Psoas muscle (tissue), 8 donors: ENCODE data around the gene USP24. TPM values are rescaled to one million over a fixed set of nuclear protein-coding genes. Genes with fewer than 3 reads are reported as not detected.

Experiments used
- ATAC-seq, 4 donors: fragments of 200-7000 bp; cut with Tn5 transposase; one replicate each; pipeline ENCODE4 v1.9.1; 2020; ENCODE audit warnings: moderate library complexity in 3 of 4, mild to moderate bottlenecking in 2 of 4
- DNase-seq, 2 donors: peaks; one replicate each; pipeline ENCODE4 v3.0.0-alpha.2; 2020
- H3K27ac ChIP-seq: fragments of 200-600 bp; one replicate; pipeline ENCODE4 v1.8.0; 2022
- H3K27me3 ChIP-seq, 3 donors: fragments of 200-600 bp in 1 of 3; one replicate each; pipeline versions ENCODE4 v1.6.1 to v1.8.0; 2013 to 2022; ENCODE audit warnings: low read length in 2 of 3, mild to moderate bottlenecking in 2 of 3, moderate library complexity in 1 of 3; ENCODE audit not compliant: insufficient read depth in 3 of 3
- H3K36me3 ChIP-seq, 2 donors: fragments of 200-600 bp in 1 of 2; one replicate each; pipeline versions ENCODE4 v1.6.1 to v1.8.0; 2013 to 2022; ENCODE audit warnings: low read depth in 1 of 2, mild to moderate bottlenecking in 1 of 2, moderate library complexity in 1 of 2; ENCODE audit not compliant: insufficient read depth in 1 of 2
- H3K4me1 ChIP-seq: fragments of 200-600 bp; one replicate; pipeline ENCODE4 v1.8.0; 2022
- H3K4me3 ChIP-seq: fragments of 200-600 bp; one replicate; pipeline ENCODE4 v1.8.0; 2022; ENCODE audit warnings: mild to moderate bottlenecking
- H3K9me3 ChIP-seq: fragments of 200-600 bp; one replicate; pipeline ENCODE4 v1.8.0; 2022
- WGBS, 3 donors: extraction: QIAGEN DNeasy Blood & Tissue Kit; methylation state at CpG; one replicate each; pipeline versions ENCODE4 v1.1.6 to v1.1.7; 2013; 5-methylcytosine and 5-hydroxymethylcytosine counted together
- intact Hi-C, 2 donors: fragments of 100-400 bp; cut with DNase I; formaldehyde crosslinking; loops; one replicate each; pipeline versions ENCODE4 v1.11.0 to v1.14.2; 2022
- polyA plus RNA-seq, 3 donors: library from polyadenylated mRNA; stranded (reverse); fragments of 200-250 nt; gene quantifications; one replicate each; pipeline ENCODE4 v1.2.3, GENCODE V29; 2013
- total RNA-seq, 4 donors: library from RNA; stranded (reverse); fragmentation: NEBNext Ultra II Directional in 2 of 4; extraction: Animal tissue kit (Norgen Biotek cat#: 25700) in 2 of 4; gene quantifications; one replicate each; pipeline versions ENCODE4 v1.2.1 to v1.2.4, GENCODE V29; 2021 to 2023
- TF ChIP-seq, protein P1 (sequence below): fragments of 200-600 bp; IDR thresholded peaks from one replicate; pipeline ENCODE4 v1.8.0; 2022; ENCODE audit warnings: antibody characterized with exemption
- donor health status: healthy with polysubstance abuse.
- donor health status: DM: no; HTN: no; CAD: no; lungs with moderate emphysema.
- donor health status: Bipolar disorder and iron deficiency.
- donor health status: healthy.
- donor health status: DM: yes; HTN: yes; CAD: no.
- donor health status: DM: no; HTN: no; CAD: no.
- donor health status: DM: no; HTN: no; CAD: no.
- donor health status: DM: yes; HTN: yes; CAD: no.

USP24 gene
- total and polyA plus RNA-seq, 7 donors: 14.6 to 67.9 (median 53.2) TPM

DNA sequence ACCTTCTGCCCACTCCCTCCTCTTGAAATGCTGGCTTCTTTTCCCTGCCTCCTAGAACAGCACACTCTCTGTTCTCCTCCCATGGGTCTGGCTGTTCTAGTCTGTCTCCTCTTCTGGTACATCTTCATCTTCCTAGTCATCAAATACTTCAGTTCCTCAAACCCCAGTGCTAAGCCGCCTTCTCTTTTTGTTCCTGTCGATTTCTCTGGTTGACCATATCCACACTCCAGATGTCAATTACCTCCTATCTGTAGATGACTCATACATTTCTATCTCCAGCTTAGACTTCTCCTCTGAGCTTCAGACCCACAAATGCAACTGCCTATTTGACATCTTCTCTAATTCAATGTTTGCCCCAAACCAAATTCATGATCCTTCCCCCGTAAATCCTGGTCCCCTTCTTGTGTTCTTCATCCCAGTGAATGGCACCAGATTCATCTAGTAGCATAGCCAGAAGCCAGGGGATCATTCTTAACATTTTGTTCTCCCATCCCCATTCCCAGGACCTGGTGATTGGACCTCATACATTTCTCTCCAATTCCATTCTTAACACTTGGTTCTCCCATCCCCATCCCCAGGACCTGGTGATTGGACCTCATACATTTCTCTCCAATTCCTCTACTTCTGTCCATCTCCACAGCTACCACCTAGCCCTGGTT, 35.9 kb downstream of the USP24 start:
- intact Hi-C loops: no loop called here
- peaks cover 0 to 24% of the 10 kb centered on the region in 2 donors for H3K36me3 ChIP-seq
- no peak overlapping the region for H3K4me3 ChIP-seq
- TF ChIP-seq, protein P1, sequence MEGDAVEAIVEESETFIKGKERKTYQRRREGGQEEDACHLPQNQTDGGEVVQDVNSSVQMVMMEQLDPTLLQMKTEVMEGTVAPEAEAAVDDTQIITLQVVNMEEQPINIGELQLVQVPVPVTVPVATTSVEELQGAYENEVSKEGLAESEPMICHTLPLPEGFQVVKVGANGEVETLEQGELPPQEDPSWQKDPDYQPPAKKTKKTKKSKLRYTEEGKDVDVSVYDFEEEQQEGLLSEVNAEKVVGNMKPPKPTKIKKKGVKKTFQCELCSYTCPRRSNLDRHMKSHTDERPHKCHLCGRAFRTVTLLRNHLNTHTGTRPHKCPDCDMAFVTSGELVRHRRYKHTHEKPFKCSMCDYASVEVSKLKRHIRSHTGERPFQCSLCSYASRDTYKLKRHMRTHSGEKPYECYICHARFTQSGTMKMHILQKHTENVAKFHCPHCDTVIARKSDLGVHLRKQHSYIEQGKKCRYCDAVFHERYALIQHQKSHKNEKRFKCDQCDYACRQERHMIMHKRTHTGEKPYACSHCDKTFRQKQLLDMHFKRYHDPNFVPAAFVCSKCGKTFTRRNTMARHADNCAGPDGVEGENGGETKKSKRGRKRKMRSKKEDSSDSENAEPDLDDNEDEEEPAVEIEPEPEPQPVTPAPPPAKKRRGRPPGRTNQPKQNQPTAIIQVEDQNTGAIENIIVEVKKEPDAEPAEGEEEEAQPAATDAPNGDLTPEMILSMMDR: no peak
- no peak overlapping the region for H3K27ac ChIP-seq
- no peak for DNase-seq
- peaks cover under 1% of the 10 kb centered on the region for H3K9me3 ChIP-seq
- H3K4me1 ChIP-seq: peaks cover 23% of the 10 kb centered on the region
- no peaks in the 10 kb centered on the region for H3K27me3 ChIP-seq
- WGBS, 3 donors: 88 to 94% (median 89%) methylated on average over 3 of the region's 3 CpGs
- no peak for ATAC-seq

GRCh38 chr1:55172687-55173086, 42.5 kb downstream of the USP24 start:
- Histone ChIP-seq H3K9me3 (no peaks in the 10 kb centered on the region), H3K4me3 (no peak overlapping the region), H3K27me3 (no peaks in the 10 kb centered on the region), H3K27ac (no peak overlapping the region), H3K36me3 (peaks cover 0 to 63% of the 10 kb centered on the region in 2 donors), H3K4me1 (peaks cover 44% of the 10 kb centered on the region)
- intact Hi-C loops: loop anchor here in 1 of 2 donors (5.0 kb wide), 1 partner anchor 40 kb away; no protein-coding TSS in a partner anchor
- WGBS, 3 donors: 88 to 93% (median 89%) methylated on average over 3 of the region's 3 CpGs
- no peak for ATAC-seq
- TF ChIP-seq, protein P1: no peak
- no peak for DNase-seq

- intact Hi-C loops: loop anchor here in 1 of 2 donors (5.0 kb wide), 1 partner anchor 40 kb away; no protein-coding TSS in a partner anchor
These were observed 42.9 kb downstream of the USP24 start for GRCh38 chr1:55172272-55172671.

DNA sequence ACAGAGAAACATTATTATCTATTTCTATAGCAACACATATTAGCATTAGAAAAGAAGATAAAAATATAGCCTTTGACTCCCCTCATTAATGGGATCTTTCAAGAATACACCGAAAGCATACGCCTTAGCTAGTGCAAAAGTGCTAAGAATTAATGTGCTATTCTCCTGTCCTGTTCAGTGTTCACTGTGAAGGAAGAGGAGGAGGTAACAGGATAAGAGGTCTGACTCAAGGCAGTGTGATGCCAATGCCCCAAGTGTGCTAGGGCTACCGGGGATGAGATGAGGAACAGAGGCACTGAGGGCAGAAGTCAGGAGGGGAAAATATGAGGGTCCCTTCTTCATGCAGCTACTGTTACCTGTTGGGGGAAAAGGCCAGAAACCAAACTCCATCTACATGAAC, 43.5 kb downstream of the USP24 start:
- ATAC-seq (peak in 3 of 4 donors; percentile 27 to 75 (median 44)), DNase-seq (no peak)
- intact Hi-C loops: loop anchor here in 1 of 2 donors (5.0 kb wide), 1 partner anchor 41 kb away; no protein-coding TSS in a partner anchor
- TF ChIP-seq, protein P1: no peak
- Histone ChIP-seq H3K27me3 (no peaks in the 10 kb centered on the region), H3K27ac (peak overlapping the region; percentile 58), H3K4me3 (no peak overlapping the region), H3K9me3 (no peaks in the 10 kb centered on the region), H3K4me1 (peaks cover 44% of the 10 kb centered on the region), H3K36me3 (peaks cover 0 to 63% of the 10 kb centered on the region in 2 donors)
- 81 to 88% (median 83%) methylated on average over 3 of the region's 3 CpGs for WGBS, 3 donors

More at GRCh38 chr1:55172272-55172671, 42.9 kb downstream of the USP24 start:
- Histone ChIP-seq H3K9me3 (no peaks in the 10 kb centered on the region), H3K27me3 (no peaks in the 10 kb centered on the region), H3K27ac (peak overlapping the region; percentile 58), H3K4me1 (peaks cover 44% of the 10 kb centered on the region), H3K36me3 (peaks cover 0 to 63% of the 10 kb centered on the region in 2 donors), H3K4me3 (no peak overlapping the region)
- no peak for DNase-seq
- peak; percentile 40 to 78 (median 64) for ATAC-seq
- WGBS, 3 donors: 47 to 57% (median 50%) methylated on average over 2 of the region's 2 CpGs
- TF ChIP-seq, protein P1: no peak
